IMR-90 (cell line): ENCODE results near the gene TRIM2. TPM values are rescaled to one million over a fixed set of nuclear protein-coding genes. Genes with fewer than 3 reads are reported as not detected.

Experiments
- ATAC-seq: fragments of 200-7000 bp; cut with Tn5 transposase; 2 replicates; pipeline ENCODE4 v1.9.1; 2020; ENCODE audit warnings: low read depth, mild to moderate bottlenecking, moderate library complexity
- BruUV-seq: library from RNA; stranded (reverse); fragments of 400-500 nt; replicated peaks from 2 replicates; lab custom pipeline; 2021; lab: Mats Ljungman, UMichigan
- CTCF ChIA-PET: fragments of 300-600 bp; formaldehyde crosslinking; extraction: SDS; loops from one replicate; lab custom pipeline; 2021; ENCODE audit warnings: antibody characterized with exemption; lab: Yijun Ruan, JAX
- POLR2A ChIA-PET: fragments of 300-600 bp; sonication (Branson Sonifier 250); formaldehyde crosslinking; loops from one replicate; lab custom pipeline; 2022; ENCODE audit warnings: antibody characterized with exemption; ENCODE audit not compliant: unreplicated experiment; lab: Charles Lee
- DNase-seq: peaks from one replicate; pipeline ENCODE4 v3.0.0; 2013
- H2AFZ ChIP-seq: replicated peaks from 2 replicates; pipeline ENCODE3; 2013; ENCODE audit warnings: low read length, mild to moderate bottlenecking; ENCODE audit not compliant: poor library complexity
- H2AK5ac ChIP-seq: 2 replicates; pipeline ENCODE4 v1.6.1; 2013; ENCODE audit warnings: low read depth, low read length, inconsistent platforms
- H2AK9ac ChIP-seq: replicated peaks from 2 replicates; pipeline ENCODE3; 2013; ENCODE audit warnings: mild to moderate bottlenecking, low read depth, low read length, moderate library complexity; ENCODE audit not compliant: poor library complexity
- H2BK120ac ChIP-seq: 2 replicates; pipeline ENCODE4 v1.6.1; 2013; ENCODE audit warnings: low read depth, low read length, inconsistent platforms
- H2BK15ac ChIP-seq: 3 replicates; pipeline ENCODE4 v1.6.1; 2013; ENCODE audit warnings: low read depth, low read length, inconsistent platforms
- H2BK20ac ChIP-seq: 2 replicates; pipeline ENCODE4 v1.6.1; 2013; ENCODE audit warnings: low read depth, mild to moderate bottlenecking, inconsistent platforms, low read length, moderate library complexity
- H2BK5ac ChIP-seq: 2 replicates; pipeline ENCODE4 v1.6.1; 2013; ENCODE audit warnings: mild to moderate bottlenecking, low read depth, low read length, inconsistent platforms; ENCODE audit not compliant: poor library complexity, severe bottlenecking
- H3K14ac ChIP-seq: replicated peaks from 2 replicates; pipeline ENCODE4 v1.6.1; 2013; ENCODE audit warnings: low read depth, low read length, inconsistent platforms
- H3K18ac ChIP-seq: 2 replicates; pipeline ENCODE4 v1.6.1; 2013; ENCODE audit warnings: low read depth, low read length, control low read depth
- H3K23ac ChIP-seq: 2 replicates; pipeline ENCODE4 v1.6.1; 2013; ENCODE audit warnings: low read depth, low read length, inconsistent platforms
- H3K27ac ChIP-seq: 2 replicates; pipeline ENCODE4 v1.5.1; 2013; ENCODE audit warnings: mild to moderate bottlenecking, control low read depth, low read length; ENCODE audit not compliant: insufficient read depth
- H3K27me3 ChIP-seq: 2 replicates; pipeline ENCODE4 v1.6.1; 2013; ENCODE audit warnings: low read length; ENCODE audit not compliant: control insufficient read depth, insufficient read depth
- H3K36me3 ChIP-seq: 2 replicates; pipeline ENCODE4 v1.6.1; 2013; ENCODE audit warnings: low read length, mixed read lengths; ENCODE audit not compliant: control insufficient read depth, insufficient read depth
- H3K4ac ChIP-seq: 2 replicates; pipeline ENCODE4 v1.6.1; 2013; ENCODE audit warnings: low read depth, low read length, inconsistent platforms
- H3K4me1 ChIP-seq: 2 replicates; pipeline ENCODE4 v1.6.1; 2013; ENCODE audit warnings: low read length, mixed read lengths; ENCODE audit not compliant: control insufficient read depth, insufficient read depth
- H3K4me2 ChIP-seq: 2 replicates; pipeline ENCODE4 v1.6.1; 2013; ENCODE audit warnings: low read depth, mild to moderate bottlenecking, control low read depth, low read length, moderate library complexity
- H3K4me3 ChIP-seq: 2 replicates; pipeline ENCODE4 v1.5.1; 2013; ENCODE audit warnings: low read depth, mild to moderate bottlenecking, control low read depth, low read length, moderate library complexity; ENCODE audit not compliant: insufficient read depth
- H3K56ac ChIP-seq: 2 replicates; pipeline ENCODE4 v1.6.1; 2013; ENCODE audit warnings: low read length, inconsistent platforms; ENCODE audit not compliant: insufficient read depth; ENCODE audit errors: extremely low read depth
- H3K79me1 ChIP-seq, 2 experiments: 2 replicates each; pipeline ENCODE4 v1.6.1; 2013; ENCODE audit warnings: low read length in 2 of 2, inconsistent platforms in 1 of 2, low read depth in 1 of 2
- H3K9ac ChIP-seq: 2 replicates; pipeline ENCODE4 v1.6.1; 2013; ENCODE audit warnings: low read depth, low read length, control low read depth
- H3K9me1 ChIP-seq: 2 replicates; pipeline ENCODE4 v1.6.1; 2013; ENCODE audit warnings: low read length, inconsistent platforms; ENCODE audit not compliant: insufficient read depth
- H3K9me3 ChIP-seq: 2 replicates; pipeline ENCODE4 v1.6.1; 2013; ENCODE audit warnings: low read length; ENCODE audit not compliant: control insufficient read depth, insufficient read depth
- H4K20me1 ChIP-seq: 2 replicates; pipeline ENCODE4 v1.6.1; 2013; ENCODE audit warnings: low read length, inconsistent platforms; ENCODE audit not compliant: insufficient read depth
- H4K5ac ChIP-seq: 2 replicates; pipeline ENCODE4 v1.6.1; 2013; ENCODE audit warnings: mild to moderate bottlenecking, low read depth, low read length, control low read depth
- H4K8ac ChIP-seq, 2 experiments: 2 replicates each; pipeline ENCODE4 v1.6.1; 2013; ENCODE audit warnings: low read depth in 2 of 2, low read length in 2 of 2, control low read depth in 1 of 2, inconsistent platforms in 1 of 2
- H4K91ac ChIP-seq: 2 replicates; pipeline ENCODE4 v1.6.1; 2013; ENCODE audit warnings: low read depth, low read length, inconsistent platforms; ENCODE audit not compliant: insufficient read depth
- RAD21 ChIP-seq: IDR thresholded peaks from 2 replicates; pipeline ENCODE4 v1.6.1; 2012; ENCODE audit warnings: low read length, improper control_type of control experiment
- WGBS, 2 experiments: methylation state at CpG; one replicate each; pipeline versions ENCODE4 v1.1.5 to v1.1.7; 2013; ENCODE audit warnings: missing lambda C conversion rate in 2 of 2; ENCODE audit not compliant: insufficient read length in 1 of 2; ENCODE audit errors: extremely low coverage in 2 of 2; 5-methylcytosine and 5-hydroxymethylcytosine counted together
- dilution Hi-C: fragments of 300-500 bp; cut with HindIII; formaldehyde crosslinking; loops from one replicate; pipeline ENCODE4 v1.14.3; 2018; ENCODE audit warnings: low sequenced_read_pairs; ENCODE audit not compliant: unreplicated experiment
- in situ Hi-C: fragments of 300-500 bp; cut with MboI; formaldehyde crosslinking; loops from 3 replicates; pipeline ENCODE4 v1.14.3; 2019; ENCODE audit warnings: low sequenced_read_pairs, inconsistent platforms, mixed read lengths
- intact Hi-C: fragments of 100-400 bp; cut with micrococcal nuclease; formaldehyde crosslinking; loops from 2 replicates; pipeline ENCODE4 v1.10.0; 2022
- polyA plus RNA-seq, 3 experiments: library from polyadenylated mRNA; depleted of rRNA; stranded (reverse); fragments of >200 nt; gene quantifications; 2 replicates each; pipeline ENCODE4 v1.2.3, GENCODE V29; 2012; ENCODE audit warnings: low replicate concordance in 1 of 3
- total RNA-seq: library from RNA; depleted of rRNA; stranded (reverse); fragments of >200 nt; gene quantifications from 2 replicates; pipeline ENCODE4 v1.2.3, GENCODE V29; 2012

Gene TRIM2
- total and polyA plus RNA-seq, 2 of the 4 experiments (the other 2 are of a cell fraction) = 16.0 to 64.2 TPM

DNA sequence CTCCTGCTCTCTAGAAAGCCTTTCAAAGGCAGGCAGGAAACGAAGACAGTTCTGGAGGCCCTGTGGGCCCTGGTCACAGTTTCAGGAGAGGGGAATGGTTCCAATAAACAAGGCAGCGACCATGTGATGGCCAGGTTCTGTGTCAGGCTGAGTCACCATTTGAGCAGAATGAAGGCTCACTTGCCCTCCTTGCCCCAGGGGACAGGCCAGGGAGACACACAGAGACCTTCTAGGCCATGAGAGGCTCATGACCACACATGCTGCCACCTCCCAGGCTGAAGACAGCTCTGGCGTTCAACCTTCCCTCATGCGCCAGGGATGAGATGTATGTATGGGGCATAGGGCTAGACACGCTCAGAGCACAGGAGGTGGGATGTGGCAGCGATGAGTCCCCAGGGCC lies 22.9 kb upstream of the TRIM2 start:
- no peak overlapping the region for H2BK5ac ChIP-seq
- peak overlapping the region; percentile 29 for H2AK9ac ChIP-seq
- no peaks in the 10 kb centered on the region for H4K20me1 ChIP-seq
- H3K36me3 ChIP-seq = no peaks in the 10 kb centered on the region
- no peak overlapping the region for H2BK15ac ChIP-seq
- in situ Hi-C loops = no loop called here
- H2AFZ ChIP-seq = peak overlapping the region; percentile 53
- H3K9me3 ChIP-seq = no peaks in the 10 kb centered on the region
- dilution Hi-C loops = no loop called here
- H3K9me1 ChIP-seq = no peaks in the 10 kb centered on the region; the same call in 1 of the 2 replicates
- no peak for TF ChIP-seq RAD21
- H3K23ac ChIP-seq = no peak overlapping the region
- no peak overlapping the region for H3K9ac ChIP-seq
- H3K4me2 ChIP-seq = no peak overlapping the region
- H3K79me1 ChIP-seq = no peaks in the 10 kb centered on the region
- no peak overlapping the region for H2BK120ac ChIP-seq
- 73% methylated on average over 2 of the region's 6 CpGs; no CpG with 5 or more reads in 1 of the 2 experiments for WGBS, 2 experiments
- H3K4me3 ChIP-seq = no peak overlapping the region
- DNase-seq (peak; percentile 27), ATAC-seq (no peak)
- no peak overlapping the region for H2BK20ac ChIP-seq
- H3K18ac ChIP-seq = no peak overlapping the region
- no peak overlapping the region for H3K56ac ChIP-seq
- H3K4ac ChIP-seq = no peak overlapping the region
- H2AK5ac ChIP-seq = no peak overlapping the region
- no peak overlapping the region for H4K91ac ChIP-seq
- no peak overlapping the region for H4K8ac ChIP-seq
- H3K27ac ChIP-seq = no peak overlapping the region
- peaks cover 4% of the 10 kb centered on the region; the same call in 1 of the 2 replicates for H3K4me1 ChIP-seq
- ChIA-PET POLR2A (no interaction called here), CTCF (no interaction called here)
- no peak overlapping the region for H4K5ac ChIP-seq
- no peaks in the 10 kb centered on the region; the same call in 1 of the 2 replicates for H3K27me3 ChIP-seq
- no peak overlapping the region for H3K14ac ChIP-seq
- intact Hi-C loops = no loop called here
- no TSS peak for BruUV-seq
